Activated naive CD8-positive, alpha-beta T cell treated with anti-CD3 and anti-CD28 coated beads, Interleukin-2, amount 50 U/mL, for 16 hours (primary cell): Measurements from ENCODE around the gene NRXN2.
"Not testable (repeated sequence)": the region's sequence is repeated elsewhere in the genome, so short reads cannot be mapped to it uniquely, and the experiment has no call there.

Source experiments
- DNase-seq: peaks from one replicate; pipeline ENCODE4 v3.0.0-alpha.2; 2020; ENCODE audit warnings: low read depth, low spot score

The NRXN2 gene

DNA sequence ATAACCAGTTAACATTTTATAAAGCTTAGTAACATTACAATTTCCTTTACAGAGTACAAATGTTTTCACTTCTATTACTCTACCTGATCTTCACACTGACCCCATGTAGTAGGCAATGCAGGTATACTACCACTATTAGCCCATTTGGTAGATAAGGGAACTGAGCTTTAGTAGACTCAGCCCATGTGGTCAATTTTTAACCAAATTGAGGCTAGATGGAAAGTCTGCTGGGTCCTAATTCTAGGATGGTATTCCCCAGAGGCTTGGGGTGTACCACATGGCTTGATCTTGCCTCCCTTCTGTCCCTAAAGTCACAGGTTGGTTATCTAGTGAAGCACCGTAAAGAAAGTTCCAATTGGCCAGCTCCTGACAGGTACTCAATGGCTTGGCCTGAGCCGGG is 48.2 kb downstream of the NRXN2 start:
- no peak for DNase-seq

DNA sequence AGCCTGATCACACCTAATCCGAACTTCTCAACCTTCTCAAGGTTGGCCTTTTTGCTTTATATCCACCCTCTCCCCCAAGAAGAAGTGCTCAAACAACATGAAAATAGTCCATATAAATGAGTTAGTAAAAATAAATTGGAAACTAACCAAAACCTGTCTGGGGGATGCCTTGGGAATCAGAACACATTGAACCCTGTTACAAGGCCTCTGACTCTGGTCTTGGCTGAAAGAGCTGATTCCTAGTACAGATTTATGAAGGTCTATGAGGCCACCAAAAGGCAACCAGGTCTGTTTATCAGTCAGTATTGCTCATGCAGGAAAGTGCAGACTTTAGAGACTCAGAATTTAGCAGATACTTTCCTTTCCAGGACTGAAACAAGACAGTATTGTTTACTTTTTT is 49.7 kb downstream of the NRXN2 start:
- DNase-seq: no peak

- DNase-seq: no peak
Observed at GRCh38 chr11:64672875-64673274, 50.1 kb downstream of the NRXN2 start.

GRCh38 chr11:64670975-64671374 is 52.0 kb downstream of the NRXN2 start:
- no peak for DNase-seq

GRCh38 chr11:64667154-64667745 is 55.7 kb downstream of the NRXN2 start:
- no peak for DNase-seq

DNA sequence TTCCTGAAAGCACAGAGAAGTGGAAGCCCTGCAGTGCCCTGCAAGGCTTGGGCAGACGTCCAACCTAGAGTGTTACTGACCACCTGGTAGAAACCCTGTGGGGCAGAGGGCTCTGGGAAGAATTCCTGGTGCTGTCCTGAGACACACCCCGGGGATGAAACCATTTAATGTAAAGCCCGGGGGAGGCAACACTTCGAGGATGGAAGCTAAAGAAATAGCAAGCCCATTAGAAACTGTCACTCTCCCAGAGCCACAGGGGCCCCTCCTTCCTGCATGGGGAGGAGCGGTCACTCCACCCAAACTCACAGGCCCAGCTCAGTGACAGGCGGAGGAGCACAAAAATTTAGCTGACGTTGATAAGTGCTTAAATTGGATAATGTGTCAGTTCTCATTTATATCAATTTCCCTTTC is 57.6 kb downstream of the NRXN2 start:
- no peak for DNase-seq

DNA sequence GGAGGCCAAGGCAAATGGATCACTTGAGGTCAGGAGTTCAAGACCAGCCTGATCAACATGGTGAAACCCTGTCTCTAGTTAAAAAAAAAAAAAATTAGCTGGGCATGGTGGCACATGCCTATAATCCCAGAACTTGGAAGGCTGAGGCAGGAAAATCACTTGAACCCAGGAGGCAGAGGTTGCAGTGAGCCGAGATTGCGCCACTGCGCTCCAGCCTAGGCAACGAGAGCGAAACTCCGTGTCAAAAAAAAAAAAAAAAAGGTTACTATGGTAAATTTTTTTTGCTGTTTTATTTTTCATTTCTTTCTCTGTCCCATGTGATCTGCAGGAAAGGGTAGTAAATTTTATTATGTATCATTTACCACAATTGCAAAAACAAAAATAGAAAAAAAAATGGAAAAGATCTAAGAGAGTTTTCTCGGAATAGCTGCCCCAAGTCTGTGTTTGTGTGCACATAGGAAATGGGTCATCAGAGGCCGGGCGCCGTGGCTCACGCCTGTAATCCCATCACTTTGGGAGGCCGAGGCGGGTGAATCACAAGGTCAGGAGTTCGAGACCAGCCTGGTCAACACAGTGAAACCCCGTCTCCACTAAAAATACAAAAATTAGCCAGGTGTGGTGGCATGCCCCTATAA is 58.6 kb downstream of the NRXN2 start:
- not testable (repeated sequence) for DNase-seq

GRCh38 chr11:64663656-64664055 is 59.3 kb downstream of the NRXN2 start:
- no peak for DNase-seq

GRCh38 chr11:64661614-64662013 is 61.4 kb downstream of the NRXN2 start:
- DNase-seq: no peak

- DNase-seq: no peak
Observed at GRCh38 chr11:64661146-64661545, 61.9 kb downstream of the NRXN2 start.

DNA sequence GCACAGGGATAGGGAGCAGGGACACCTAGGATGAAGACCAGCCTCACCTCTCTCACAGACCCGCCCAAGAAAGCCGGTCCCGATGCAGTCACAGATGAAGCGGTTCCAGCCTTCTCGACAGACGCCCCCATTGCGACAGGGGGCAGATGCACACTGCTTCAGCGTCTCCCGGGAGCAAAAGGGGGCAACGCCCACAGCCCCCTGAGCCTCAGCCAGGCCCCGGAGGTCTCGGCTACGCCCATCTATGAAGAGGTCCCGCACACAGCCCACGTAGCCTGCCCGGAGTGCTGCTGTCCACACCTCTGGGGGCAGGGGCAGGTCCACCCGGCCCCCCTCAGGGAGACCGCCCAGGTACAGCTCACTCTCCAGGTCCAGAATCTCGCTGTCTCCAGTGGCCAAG is 62.3 kb downstream of the NRXN2 start:
- DNase-seq: no peak

DNA sequence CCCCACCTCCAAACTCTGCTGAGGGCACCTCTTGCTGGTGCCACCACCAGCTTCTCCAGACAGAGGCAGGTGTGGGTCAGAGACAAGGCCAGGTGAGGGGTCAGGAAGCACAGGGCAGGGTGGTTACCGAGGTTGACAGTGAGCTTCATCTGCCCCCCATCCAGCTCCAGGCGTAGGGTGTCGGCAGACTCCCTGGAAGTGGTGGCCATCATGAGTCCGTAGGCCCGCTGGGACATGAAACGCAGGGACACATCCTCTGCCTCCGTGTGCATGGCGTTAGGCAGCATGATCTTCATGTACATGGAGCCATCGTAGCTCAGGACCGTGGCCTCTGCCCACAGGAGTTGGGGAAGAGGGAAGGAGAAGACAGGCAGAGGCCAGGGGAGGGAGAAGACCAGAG is 62.8 kb downstream of the NRXN2 start:
- no peak for DNase-seq

- DNase-seq: no peak
Observed at GRCh38 chr11:64659417-64660144, 63.4 kb downstream of the NRXN2 start.

GRCh38 chr11:64658265-64658664 is 64.7 kb downstream of the NRXN2 start:
- no peak for DNase-seq

DNA sequence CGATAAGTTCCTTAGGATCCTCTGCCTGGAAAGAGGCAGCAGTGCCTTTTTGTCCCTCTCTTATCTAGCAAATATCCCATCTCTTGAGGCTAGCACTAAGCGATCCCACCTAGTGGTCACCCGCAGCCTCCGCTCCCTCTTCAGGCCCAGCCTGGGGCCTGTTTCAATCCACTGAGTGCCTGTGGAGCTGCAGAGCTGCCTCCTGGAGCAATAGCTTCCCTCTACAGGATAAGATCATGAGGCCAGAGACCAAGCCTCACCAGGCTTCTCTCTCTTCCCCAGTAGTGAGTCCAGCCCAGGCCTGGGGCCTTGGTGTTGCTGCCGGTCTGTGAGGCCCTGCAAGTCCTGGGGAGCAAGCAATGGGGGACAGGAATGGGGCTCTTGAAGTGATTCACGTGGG is 66.1 kb downstream of the NRXN2 start:
- DNase-seq: no peak

GRCh38 chr11:64655941-64656601 is 66.9 kb downstream of the NRXN2 start:
- DNase-seq: no peak

- no peak for DNase-seq
Observed at GRCh38 chr11:64654958-64655541, 67.9 kb downstream of the NRXN2 start.

- no peak for DNase-seq
Observed at GRCh38 chr11:64654439-64654838, 68.6 kb downstream of the NRXN2 start.

- no peak for DNase-seq
Observed at GRCh38 chr11:64653388-64653973, 69.5 kb downstream of the NRXN2 start.

GRCh38 chr11:64652586-64653387 is 70.2 kb downstream of the NRXN2 start:
- peak; percentile 46 for DNase-seq

- DNase-seq: no peak
Observed at GRCh38 chr11:64650923-64651523, 72.0 kb downstream of the NRXN2 start.
